Testis (tissue), 3 donors: ENCODE measurements around the gene PPARA. TPM values are rescaled to one million over a fixed set of nuclear protein-coding genes. Genes with fewer than 3 reads are reported as not detected.
A peak's percentile ranks its signal among the peaks of the same experiment; 100 is the strongest.

Experiments
- DNase-seq: peaks from one replicate; pipeline ENCODE4 v3.0.0-alpha.2; 2019
- H3K27ac ChIP-seq, 2 donors: fragments of 200-600 bp; sonication (generic); one replicate each; pipeline ENCODE4 v1.5.1; 2019
- H3K27me3 ChIP-seq: fragments of 200-600 bp; sonication (generic); one replicate; pipeline ENCODE4 v1.5.1; 2019
- H3K36me3 ChIP-seq: fragments of 200-600 bp; sonication (generic); one replicate; pipeline ENCODE4 v1.5.1; 2017; ENCODE audit warnings: low read depth; ENCODE audit errors: missing control alignments
- H3K4me1 ChIP-seq: fragments of 200-600 bp; sonication (generic); one replicate; pipeline ENCODE4 v1.5.1; 2019
- H3K4me3 ChIP-seq, 2 donors: fragments of 200-600 bp; sonication (generic); one replicate each; pipeline ENCODE4 v1.5.1; 2017 to 2019
- H3K9me3 ChIP-seq: fragments of 200-600 bp; sonication (generic); one replicate; pipeline ENCODE4 v1.5.1; 2017
- POLR2A ChIP-seq: fragments of 450-650 bp; IDR thresholded peaks from one replicate; pipeline ENCODE4 v1.6.1; 2017; ENCODE audit warnings: antibody characterized with exemption, mild to moderate bottlenecking, moderate library complexity
- whole genome bisulfite sequencing, 2 donors: methylation state at CpG; one replicate each; pipeline ENCODE4 v1.1.5; 2018; 5-methylcytosine and 5-hydroxymethylcytosine counted together
- intact Hi-C: fragments of 100-400 bp; cut with DNase I; formaldehyde crosslinking; loops from one replicate; pipeline ENCODE4 v1.15.1; 2023; ENCODE audit warnings: low total_unique reads
- polyA plus RNA-seq: library from polyadenylated mRNA; stranded (reverse); fragments of 350-450 nt; fragmentation: Illumina TruSeq; extraction: RNeasy Lipid Tissue Mini Kit (QIAGEN cat#74804); gene quantifications from one replicate; pipeline ENCODE4 v1.2.3, GENCODE V29; 2014; ENCODE audit warnings: low read depth, low replicate concordance; ENCODE audit not compliant: insufficient read depth
- total RNA-seq, 2 donors: library from RNA; depleted of rRNA; stranded (reverse); fragments of >200 nt; gene quantifications; one replicate each; pipeline ENCODE4 v1.2.3, GENCODE V29; 2016
- TF ChIP-seq, protein P1 (sequence below), 3 experiments: fragments of 450-650 bp in 2 of 3; fragments of 200-600 bp in 1 of 3; sonication (generic) in 1 of 3; IDR thresholded peaks; one replicate each; pipeline ENCODE4 v1.5.1; 2016 to 2019; ENCODE audit warnings: antibody characterized with exemption in 3 of 3, mild to moderate bottlenecking in 2 of 3, moderate library complexity in 1 of 3

PPARA gene
- total and polyA plus RNA-seq, 3 donors from 2014 or later = 4.8 to 19.9 (median 18.1) TPM

DNA sequence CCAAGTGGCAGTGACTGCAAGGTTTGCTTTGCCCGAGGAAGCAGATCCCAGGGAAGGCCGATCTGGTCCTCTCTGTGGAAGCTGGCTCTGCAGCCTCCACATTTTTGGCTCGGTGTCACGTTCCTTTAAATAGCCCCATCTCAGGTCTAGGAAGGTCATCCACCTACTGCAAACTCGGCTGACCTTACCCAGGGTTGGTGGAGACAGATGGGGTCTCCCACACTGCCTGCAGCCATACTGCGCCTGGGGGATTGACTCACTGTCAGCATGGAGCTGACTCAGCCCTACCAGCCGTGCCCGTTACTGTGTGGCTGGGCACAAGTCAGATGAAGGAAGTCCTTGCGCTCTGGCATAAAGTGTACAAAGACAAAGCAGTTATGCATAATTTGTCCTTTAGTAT is 82.9 kb downstream of the PPARA start:
- Histone ChIP-seq H3K27ac (no peak overlapping the region), H3K4me1 (no peaks in the 10 kb centered on the region), H3K4me3 (no peak overlapping the region), H3K9me3 (no peaks in the 10 kb centered on the region), H3K27me3 (no peaks in the 10 kb centered on the region), H3K36me3 (no peaks in the 10 kb centered on the region)
- DNase-seq = peak; percentile 48
- no peak for TF ChIP-seq POLR2A
- TF ChIP-seq, protein P1, sequence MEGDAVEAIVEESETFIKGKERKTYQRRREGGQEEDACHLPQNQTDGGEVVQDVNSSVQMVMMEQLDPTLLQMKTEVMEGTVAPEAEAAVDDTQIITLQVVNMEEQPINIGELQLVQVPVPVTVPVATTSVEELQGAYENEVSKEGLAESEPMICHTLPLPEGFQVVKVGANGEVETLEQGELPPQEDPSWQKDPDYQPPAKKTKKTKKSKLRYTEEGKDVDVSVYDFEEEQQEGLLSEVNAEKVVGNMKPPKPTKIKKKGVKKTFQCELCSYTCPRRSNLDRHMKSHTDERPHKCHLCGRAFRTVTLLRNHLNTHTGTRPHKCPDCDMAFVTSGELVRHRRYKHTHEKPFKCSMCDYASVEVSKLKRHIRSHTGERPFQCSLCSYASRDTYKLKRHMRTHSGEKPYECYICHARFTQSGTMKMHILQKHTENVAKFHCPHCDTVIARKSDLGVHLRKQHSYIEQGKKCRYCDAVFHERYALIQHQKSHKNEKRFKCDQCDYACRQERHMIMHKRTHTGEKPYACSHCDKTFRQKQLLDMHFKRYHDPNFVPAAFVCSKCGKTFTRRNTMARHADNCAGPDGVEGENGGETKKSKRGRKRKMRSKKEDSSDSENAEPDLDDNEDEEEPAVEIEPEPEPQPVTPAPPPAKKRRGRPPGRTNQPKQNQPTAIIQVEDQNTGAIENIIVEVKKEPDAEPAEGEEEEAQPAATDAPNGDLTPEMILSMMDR (IDR thresholded peaks at IDR 0.05) = no peak
- intact Hi-C loops = no loop called here
- WGBS, 2 donors = 41 to 60% methylated on average over 9 of the region's 9 CpGs

- WGBS, 2 donors = 71 to 79% methylated on average over 12 of the region's 12 CpGs
- H3K9me3 ChIP-seq = no peaks in the 10 kb centered on the region
- H3K27me3 ChIP-seq = no peaks in the 10 kb centered on the region
- no peaks in the 10 kb centered on the region for H3K4me1 ChIP-seq
- TF ChIP-seq POLR2A = no peak
- TF ChIP-seq, protein P1 (IDR thresholded peaks at IDR 0.05) = no peak
- H3K27ac ChIP-seq = no peak overlapping the region
- H3K36me3 ChIP-seq = no peaks in the 10 kb centered on the region
- intact Hi-C loops = no loop called here
- DNase-seq = peak; percentile 34
- H3K4me3 ChIP-seq = peak overlapping the region in 1 of 2 donors; percentile 7
Observed at GRCh38 chr22:46234969-46235368, 84.6 kb downstream of the PPARA start.

DNA sequence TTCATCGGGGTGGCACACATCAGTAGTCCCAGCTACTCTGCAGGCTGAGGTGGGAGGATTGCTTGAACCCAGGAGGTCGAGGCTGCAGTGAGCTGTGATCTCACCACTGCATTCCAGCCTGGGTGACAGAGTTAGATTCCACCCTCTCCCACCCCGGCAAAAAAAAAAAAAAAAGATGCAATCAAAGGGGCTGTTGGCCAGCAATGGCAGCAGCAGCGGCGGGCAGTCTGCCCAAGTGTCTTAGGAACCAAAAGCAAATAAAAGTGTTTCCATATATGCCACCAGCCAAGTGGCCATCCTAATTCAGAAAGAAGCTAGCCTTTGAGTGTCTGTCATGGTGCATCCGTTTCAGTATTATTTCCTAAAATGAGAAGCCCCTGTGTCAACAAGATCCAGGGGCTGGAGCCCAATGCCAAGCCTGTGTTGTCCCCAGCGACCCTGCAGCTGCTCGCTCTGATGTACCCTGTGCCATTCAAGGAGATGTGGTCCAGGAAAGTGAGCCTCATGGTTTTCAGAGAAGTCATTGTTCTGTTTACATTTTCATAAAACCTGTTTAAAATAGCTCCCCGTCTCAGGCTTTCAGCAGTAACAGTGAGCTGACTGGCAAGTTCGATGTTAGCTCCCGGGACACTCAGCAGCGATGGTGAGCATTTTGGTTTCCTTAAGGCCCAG is 87.3 kb downstream of the PPARA start:
- WGBS, 2 donors = 91 to 94% methylated on average over 12 of the region's 12 CpGs
- peaks cover 7% of the 10 kb centered on the region for H3K4me1 ChIP-seq
- intact Hi-C loops = no loop called here
- no peaks in the 10 kb centered on the region for H3K9me3 ChIP-seq
- H3K36me3 ChIP-seq = no peaks in the 10 kb centered on the region
- DNase-seq = no peak
- no peak overlapping the region for H3K4me3 ChIP-seq
- no peaks in the 10 kb centered on the region for H3K27me3 ChIP-seq
- H3K27ac ChIP-seq = no peak overlapping the region
- TF ChIP-seq, protein P1 (IDR thresholded peaks at IDR 0.05) = no peak
- TF ChIP-seq POLR2A = no peak

DNA sequence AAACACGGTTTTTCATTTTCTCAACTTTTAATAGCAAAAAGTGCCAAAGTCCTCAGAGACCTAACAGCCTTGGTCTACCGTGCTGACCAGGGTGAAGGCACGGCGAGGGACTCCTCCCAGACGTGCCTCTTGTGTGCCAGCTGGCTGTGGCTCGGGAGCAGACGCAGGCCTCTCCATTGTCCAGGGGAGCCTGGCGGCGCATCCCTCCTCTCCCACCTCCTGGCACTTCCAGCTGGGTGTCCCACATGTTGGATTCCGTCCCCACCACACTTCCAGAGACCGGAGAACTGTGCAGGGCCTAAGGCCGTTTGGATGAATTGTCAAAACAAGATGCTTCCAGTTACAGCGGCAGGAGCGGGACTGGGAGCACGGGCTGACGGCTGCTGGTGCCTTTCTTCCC is 88.2 kb downstream of the PPARA start:
- H3K36me3 ChIP-seq = no peaks in the 10 kb centered on the region
- no peak overlapping the region for H3K27ac ChIP-seq
- DNase-seq = no peak
- TF ChIP-seq, protein P1 (IDR thresholded peaks at IDR 0.05) = no peak
- TF ChIP-seq POLR2A = no peak
- H3K9me3 ChIP-seq = no peaks in the 10 kb centered on the region
- H3K4me3 ChIP-seq = no peak overlapping the region
- intact Hi-C loops = no loop called here
- no peaks in the 10 kb centered on the region for H3K27me3 ChIP-seq
- H3K4me1 ChIP-seq = peaks cover 8% of the 10 kb centered on the region
- WGBS, 2 donors = 90 to 92% methylated on average over 16 of the region's 16 CpGs
